ENCODE results near the gene AHCY.
"Not testable (repeated sequence)": the region's sequence is repeated elsewhere in the genome, so short reads cannot be mapped to it uniquely, and the experiment has no call there.

Gene AHCY

GRCh38 chr20:34300256-34300806 lies 2.8 kb downstream of the AHCY start:
- no peak for DNase-seq (ENCODE audit: extremely low spot score, insufficient read length, low read depth)
- no peak for FAIRE-seq

DNA sequence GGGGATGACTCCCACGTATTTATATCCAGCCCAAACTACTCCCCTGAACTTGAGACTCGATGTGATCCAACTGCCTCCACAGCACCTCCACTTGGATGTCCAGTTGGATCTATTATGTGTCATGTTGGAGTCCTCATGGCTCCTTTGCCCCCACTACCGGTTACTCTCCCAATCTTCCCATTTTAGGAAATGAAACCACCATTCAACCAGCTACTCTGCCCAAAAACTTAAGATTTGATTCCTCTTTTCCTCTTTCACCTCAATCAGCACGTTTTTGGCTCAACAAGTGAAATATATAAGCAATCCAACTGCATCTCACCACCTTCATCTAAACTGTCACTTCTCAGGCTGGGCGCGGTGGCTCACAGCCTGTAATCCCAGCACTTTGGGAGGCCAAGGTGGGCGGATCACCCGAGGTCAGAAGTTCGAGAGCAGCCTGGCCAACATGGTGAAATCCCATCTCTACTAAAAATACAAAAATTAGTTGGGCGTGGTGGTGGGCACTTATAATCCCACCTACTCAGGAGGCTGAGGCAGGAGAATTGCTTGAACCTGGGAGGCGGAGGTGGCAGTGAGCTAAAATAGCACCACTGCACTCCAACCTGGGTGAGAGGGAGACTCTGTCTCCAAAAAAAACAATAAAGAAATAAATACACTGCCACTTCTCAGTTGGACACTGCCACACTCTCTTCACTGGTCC lies 3.4 kb downstream of the AHCY start:
- FAIRE-seq: no peak
- no peak for DNase-seq (ENCODE audit: extremely low spot score, insufficient read length, low read depth)

- not testable (repeated sequence) for FAIRE-seq; DNase-seq (ENCODE audit: extremely low spot score, insufficient read length, low read depth)
Measured at GRCh38 chr20:34298294-34298784, 4.8 kb downstream of the AHCY start.

- DNase-seq (ENCODE audit: extremely low spot score, insufficient read length, low read depth): no peak
- FAIRE-seq: no peak
Measured at GRCh38 chr20:34296468-34296867, 6.7 kb downstream of the AHCY start.

DNA sequence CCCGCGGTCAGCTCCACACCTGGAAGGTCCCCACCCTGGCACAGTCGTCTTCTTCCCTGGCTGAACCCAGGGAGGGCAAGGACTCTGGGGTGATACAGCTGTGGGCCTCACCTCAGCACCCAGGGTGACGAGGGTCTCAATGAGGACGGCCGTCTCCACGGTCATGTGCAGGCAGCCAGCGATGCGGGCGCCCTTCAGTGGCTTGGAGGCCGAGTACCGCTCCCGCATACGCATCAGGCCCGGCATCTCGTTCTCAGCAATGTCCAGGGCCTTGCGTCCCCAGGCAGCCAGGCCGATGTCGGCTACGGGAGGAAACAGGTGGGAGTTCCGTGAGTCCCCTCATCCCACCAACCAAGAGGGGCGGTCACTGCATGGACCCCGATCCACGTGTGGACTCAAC lies 7.9 kb downstream of the AHCY start:
- no peak for FAIRE-seq

DNA sequence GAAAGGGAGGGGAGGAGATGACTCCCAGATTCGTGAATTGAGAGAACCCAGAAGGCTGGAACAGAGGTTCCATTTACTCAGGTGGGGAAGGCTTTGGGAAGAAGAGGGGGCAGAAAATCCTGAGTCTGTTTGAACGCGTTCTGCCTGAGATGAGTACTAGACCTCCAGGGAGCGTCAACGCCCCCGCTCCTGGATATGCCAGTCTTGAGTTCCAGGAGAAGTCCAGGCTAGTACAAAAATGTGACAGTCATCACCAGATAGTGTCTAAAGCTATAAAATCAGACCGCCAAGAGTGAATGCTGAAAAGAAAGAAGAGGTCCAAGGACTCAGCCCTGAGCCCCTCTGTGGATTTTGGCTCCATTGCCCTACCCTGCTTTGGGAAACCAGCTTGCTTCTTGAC lies 8.6 kb downstream of the AHCY start:
- FAIRE-seq: no peak
- DNase-seq (ENCODE audit: extremely low spot score, insufficient read length, low read depth): no peak

More for the DNA sequence above, 7.9 kb downstream of the AHCY start:
- no peak for DNase-seq (ENCODE audit: extremely low spot score, insufficient read length, low read depth)

DNA sequence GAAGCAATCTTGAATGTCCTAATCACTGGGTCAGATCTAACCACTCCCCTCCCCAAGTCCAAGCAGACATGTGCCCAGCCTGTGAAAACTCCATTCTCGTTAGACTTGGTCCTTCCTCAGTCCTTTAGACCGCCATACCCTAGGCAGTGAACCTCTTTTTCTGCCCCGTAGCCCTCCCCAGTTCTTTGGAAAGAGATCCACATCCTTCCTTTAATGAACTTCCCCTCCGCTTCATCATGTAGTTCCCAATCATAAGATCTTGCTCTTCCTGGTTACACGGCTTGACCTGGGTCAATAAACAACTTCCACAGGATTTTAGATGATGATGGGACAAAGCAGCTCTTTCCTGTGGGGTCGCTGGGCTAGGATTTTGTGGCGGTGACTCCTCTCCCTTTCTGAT lies 9.6 kb downstream of the AHCY start:
- FAIRE-seq (no peak), DNase-seq (ENCODE audit: extremely low spot score, insufficient read length, low read depth) (no peak)

DNA sequence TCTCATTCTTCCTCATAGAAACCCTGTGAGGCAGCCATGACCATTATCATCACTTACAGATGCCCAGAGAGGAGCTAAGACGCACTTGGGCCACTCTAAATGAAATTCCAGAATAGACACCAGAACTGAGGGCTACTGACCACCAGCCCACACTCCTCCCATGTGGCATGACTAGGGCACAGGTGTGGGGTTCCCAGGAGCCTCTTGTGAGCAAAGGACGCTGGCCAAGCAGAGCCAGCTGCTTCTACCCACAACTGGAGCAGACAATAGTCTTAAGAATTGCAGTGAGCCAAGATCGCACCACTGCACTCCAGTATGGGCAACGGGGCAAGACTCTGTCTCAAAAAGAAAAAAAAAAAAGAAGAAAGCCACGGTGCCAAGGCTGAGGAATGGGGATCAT lies 10.0 kb downstream of the AHCY start:
- FAIRE-seq: no peak
- no peak for DNase-seq (ENCODE audit: extremely low spot score, insufficient read length, low read depth)

DNA sequence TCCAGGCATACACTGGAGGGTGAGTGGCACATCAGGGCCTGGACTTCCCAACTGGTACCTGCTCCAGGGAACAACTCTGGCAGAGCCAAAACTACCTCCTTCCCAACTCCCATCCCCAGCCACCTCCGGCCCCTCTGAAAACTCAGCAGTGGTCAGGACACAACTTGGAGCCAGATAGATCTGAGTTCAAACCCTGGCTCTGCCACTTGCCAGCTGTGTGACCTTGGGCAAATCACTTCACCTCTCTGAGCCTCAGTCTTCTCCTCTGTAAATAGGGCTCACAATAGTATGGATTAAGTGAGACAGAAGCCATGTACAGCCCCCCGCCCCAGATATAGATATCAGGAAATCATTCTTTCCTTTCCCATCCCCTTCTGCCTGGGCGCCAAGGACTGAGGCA lies 10.7 kb downstream of the AHCY start:
- DNase-seq (ENCODE audit: extremely low spot score, insufficient read length, low read depth) (no peak), FAIRE-seq (no peak)

DNA sequence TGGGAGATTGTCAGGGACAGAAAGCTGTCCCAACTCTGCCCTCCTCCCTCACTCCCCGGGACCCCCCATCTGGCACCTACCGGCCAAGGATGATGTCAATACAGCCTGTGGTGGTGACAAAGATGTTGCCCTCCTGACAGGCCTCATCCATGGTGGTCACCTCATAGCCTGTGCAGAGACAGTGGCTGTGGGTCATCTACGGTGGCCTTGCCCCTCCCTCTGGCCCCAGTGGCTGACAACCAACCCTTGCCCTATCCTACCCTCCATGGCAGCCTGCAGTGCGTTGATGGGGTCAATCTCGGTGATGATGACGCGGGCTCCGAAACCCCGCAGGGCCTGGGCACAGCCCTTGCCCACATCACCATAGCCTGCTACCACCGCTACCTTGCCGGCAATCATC lies 12.7 kb downstream of the AHCY start:
- DNase-seq (ENCODE audit: extremely low spot score, insufficient read length, low read depth) (no peak), FAIRE-seq (no peak)

GRCh38 chr20:34287500-34287899 lies 15.7 kb downstream of the AHCY start:
- not testable (repeated sequence) for DNase-seq (ENCODE audit: extremely low spot score, insufficient read length, low read depth); FAIRE-seq

GRCh38 chr20:34285450-34285849 lies 17.7 kb downstream of the AHCY start:
- DNase-seq (ENCODE audit: extremely low spot score, insufficient read length, low read depth): no peak
- FAIRE-seq: no peak

DNA sequence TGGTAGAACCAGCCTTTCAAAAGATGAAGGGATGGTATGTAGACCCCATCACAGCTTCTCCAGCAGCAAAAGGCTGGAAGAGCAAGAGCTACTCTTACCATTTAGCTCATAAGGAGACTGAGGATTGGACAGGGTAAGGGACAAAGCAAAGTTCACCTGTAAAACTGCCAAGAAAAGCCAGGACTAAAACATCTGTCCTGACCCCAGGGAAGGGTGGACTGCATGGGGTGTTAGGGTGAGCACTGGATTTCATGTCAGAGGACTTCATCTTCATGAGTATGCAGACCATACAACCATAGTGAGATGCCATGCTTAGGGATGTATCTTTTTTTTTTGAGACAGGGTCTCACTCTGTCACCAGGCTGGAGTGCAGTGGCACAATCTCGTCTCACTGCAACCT lies 19.3 kb downstream of the AHCY start:
- DNase-seq (ENCODE audit: extremely low spot score, insufficient read length, low read depth) (no peak), FAIRE-seq (no peak)

- DNase-seq (ENCODE audit: extremely low spot score, insufficient read length, low read depth) (no peak), FAIRE-seq (no peak)
Measured at GRCh38 chr20:34282041-34282440, 21.1 kb downstream of the AHCY start.

GRCh38 chr20:34281177-34281576 lies 22.0 kb downstream of the AHCY start:
- no peak for DNase-seq (ENCODE audit: extremely low spot score, insufficient read length, low read depth)
- FAIRE-seq: no peak

DNA sequence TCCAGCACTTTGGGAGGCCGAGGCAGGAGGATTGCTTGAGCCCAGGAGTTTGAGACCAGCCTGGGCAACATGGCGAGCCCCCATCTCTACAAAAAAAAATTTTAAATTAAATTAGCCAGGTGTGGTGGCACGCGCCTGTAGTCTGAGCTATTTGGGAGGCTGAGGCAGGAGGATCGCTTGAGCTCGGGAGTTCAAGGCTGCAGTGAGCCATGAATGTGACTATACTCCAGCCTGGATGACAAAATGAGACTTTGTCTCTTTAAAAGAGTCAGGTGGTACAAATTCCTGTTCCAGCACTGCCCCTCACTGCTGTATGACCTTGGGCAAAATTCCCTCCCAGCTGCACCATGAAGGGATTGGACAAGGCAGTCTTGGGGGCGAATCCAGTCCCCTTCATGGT lies 28.5 kb downstream of the AHCY start:
- DNase-seq (ENCODE audit: extremely low spot score, insufficient read length, low read depth): no peak

DNA sequence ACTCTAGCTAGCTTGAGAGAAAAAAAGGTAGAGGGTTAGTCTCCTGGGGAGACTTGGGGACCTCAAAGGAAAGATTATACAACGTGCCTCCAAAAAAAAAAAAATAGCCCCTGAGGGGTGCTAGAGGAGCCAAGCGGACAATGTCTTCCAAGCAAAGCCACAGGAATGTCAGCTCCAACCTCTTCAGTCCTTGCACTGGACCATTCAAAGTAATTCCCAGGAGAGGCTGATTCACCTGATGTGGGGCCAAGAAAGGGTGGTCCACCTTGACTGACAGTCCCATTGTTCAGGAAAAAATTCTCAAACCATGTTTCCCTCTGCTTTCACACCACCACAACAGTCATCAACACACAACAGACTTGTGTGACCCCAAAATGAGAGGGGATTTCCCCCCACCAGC lies 31.2 kb downstream of the AHCY start:
- FAIRE-seq (no peak), DNase-seq (ENCODE audit: extremely low spot score, insufficient read length, low read depth) (no peak)

More for the DNA sequence above, 28.5 kb downstream of the AHCY start:
- no peak for FAIRE-seq

GRCh38 chr20:34269996-34270627 lies 33.0 kb downstream of the AHCY start:
- DNase-seq (ENCODE audit: extremely low spot score, insufficient read length, low read depth) (no peak), FAIRE-seq (no peak)

DNA sequence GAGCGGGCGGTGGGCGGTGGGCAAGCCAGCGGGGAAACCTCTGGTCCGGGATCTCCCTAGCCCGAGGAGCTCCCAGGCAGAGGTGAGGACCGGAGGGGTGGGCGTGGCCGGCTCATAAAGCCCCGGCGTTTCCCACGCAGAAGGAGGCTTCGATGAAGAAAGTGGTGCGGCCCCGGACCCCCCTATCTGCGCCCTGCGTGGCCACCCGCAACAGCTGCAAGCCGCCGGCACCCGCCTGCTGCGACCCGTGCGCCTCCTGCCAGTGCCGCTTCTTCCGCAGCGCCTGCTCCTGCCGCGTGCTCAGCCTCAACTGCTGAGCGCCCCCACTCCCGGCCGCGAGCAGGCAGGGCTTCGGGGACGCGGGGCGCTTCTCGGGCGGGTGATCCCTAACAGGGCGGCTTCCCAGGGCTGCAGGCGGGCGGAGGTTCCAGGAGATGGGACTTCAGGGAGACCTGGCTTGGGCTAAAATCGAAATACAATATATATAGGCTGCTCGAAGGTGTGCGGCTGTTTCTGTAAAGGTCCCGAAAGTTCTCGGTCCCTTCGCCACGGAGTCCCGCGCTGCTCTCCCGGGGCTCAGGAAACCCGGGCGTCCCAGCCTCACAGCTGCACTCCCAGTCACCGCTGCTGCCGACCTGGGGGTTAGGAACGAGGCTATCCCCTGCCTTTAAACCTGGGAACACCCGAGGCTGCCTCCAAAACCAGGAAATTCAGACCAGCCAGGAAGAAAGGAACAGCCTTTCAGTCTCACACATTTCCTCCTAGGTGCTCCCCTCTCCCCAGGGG lies 34.1 kb downstream of the AHCY start:
- no peak for DNase-seq (ENCODE audit: extremely low spot score, insufficient read length, low read depth)
- no peak for FAIRE-seq

DNA sequence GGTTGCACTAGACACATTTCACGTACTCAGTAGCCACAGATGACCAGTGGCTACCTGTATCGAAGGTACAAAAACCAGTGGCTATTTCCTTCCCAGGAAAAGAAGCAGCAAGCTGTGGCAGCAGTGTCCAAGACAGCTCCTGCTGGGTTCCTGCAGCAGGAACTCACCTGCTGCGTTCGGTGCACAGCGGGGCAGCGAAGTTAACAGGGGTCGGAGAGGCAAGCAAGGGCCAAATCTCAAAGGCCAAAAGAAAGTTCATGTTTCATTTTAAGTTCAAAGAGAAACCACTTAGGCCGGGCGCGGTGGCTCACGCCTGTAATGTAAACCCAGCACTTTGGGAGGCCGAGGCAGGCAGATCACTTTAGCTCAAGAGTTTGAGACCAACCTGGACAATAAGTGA lies 35.0 kb downstream of the AHCY start:
- DNase-seq (ENCODE audit: extremely low spot score, insufficient read length, low read depth) (no peak), FAIRE-seq (no peak)

- FAIRE-seq: no peak
- no peak for DNase-seq (ENCODE audit: extremely low spot score, insufficient read length, low read depth)
Measured at GRCh38 chr20:34264141-34264540, 39.0 kb downstream of the AHCY start.
